Coronary artery (tissue), 2 donors: ENCODE data around the gene MAP3K5.

Source experiments
- DNase-seq: peaks from one replicate; pipeline ENCODE4 v3.0.0-alpha.2; 2017; ENCODE audit warnings: low spot score
- H3K27ac ChIP-seq, 2 donors: fragments of 200-600 bp; sonication (generic); one replicate each; pipeline ENCODE4 v1.5.1; 2016 to 2019
- H3K4me3 ChIP-seq: fragments of 200-600 bp; sonication (generic); 2 replicates; pipeline ENCODE4 v1.5.1; 2016; ENCODE audit warnings: mild to moderate bottlenecking, moderate library complexity
- CTCF ChIP-seq: fragments of 200-600 bp; sonication (generic); IDR thresholded peaks from one replicate; pipeline ENCODE4 v1.5.1; 2019; ENCODE audit warnings: antibody characterized with exemption

The MAP3K5 gene

DNA sequence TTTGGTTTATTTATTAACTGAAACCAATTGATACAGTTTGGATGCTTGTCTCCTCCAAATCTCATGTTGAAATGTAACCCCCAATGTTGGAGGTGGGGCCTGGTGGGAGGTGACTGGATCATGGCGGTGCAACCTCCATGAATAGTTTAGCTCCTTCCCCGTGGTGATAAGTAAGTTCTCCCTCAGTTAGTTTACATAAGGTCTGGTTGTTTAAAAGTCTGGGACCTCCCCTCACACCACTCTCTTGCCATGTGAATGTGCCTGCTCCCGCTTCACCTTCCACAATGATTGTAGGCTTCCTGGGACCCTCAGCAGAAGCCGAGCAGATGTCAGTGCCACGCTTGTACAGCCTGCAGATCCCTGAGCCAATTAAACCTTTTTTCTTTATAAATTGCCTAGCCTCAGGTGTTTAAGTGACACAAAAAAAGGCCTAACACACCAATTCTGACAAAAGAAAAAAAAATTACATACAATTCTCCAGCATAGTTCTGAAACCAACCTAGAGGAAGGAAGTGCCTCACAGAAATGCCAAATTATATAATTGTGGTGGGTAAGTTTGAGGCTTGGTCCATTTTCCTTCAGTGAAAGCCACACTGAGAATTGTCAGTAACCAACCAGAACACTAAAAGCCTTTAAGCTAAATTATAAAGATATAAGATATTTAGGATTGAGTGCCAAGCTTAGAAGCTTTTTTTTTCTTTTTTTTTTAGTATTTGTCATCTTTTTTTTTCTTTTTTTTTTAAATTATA lies 257.1 kb downstream of the MAP3K5 start:
- H3K27ac ChIP-seq = no peak overlapping the region
- no peak for DNase-seq
- no peak overlapping the region for H3K4me3 ChIP-seq
- no peak for TF ChIP-seq CTCF

DNA sequence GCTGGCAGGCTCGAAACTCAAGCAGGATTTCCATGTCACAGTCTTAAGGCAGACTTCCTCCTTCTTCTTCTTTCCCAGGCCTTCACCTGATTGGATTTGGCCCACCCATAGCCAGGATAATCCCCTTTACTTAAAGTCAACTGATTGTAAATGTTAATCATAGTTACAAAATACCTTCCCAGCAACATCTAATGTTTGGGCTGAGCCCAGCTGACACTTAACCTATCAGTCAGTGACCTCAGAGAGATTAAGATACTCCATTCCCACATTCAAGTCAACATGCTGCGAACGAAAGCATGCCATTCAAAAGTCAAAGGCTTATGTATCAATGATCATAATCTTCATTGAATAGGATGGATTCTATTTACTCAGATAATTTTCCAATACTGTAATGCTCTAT lies 258.0 kb downstream of the MAP3K5 start:
- no peak for DNase-seq
- no peak overlapping the region for H3K27ac ChIP-seq
- H3K4me3 ChIP-seq = no peak overlapping the region

GRCh38 chr6:136533487-136533886 lies 258.8 kb downstream of the MAP3K5 start:
- no peak overlapping the region for H3K27ac ChIP-seq
- H3K4me3 ChIP-seq = no peak overlapping the region
- TF ChIP-seq CTCF = no peak
- DNase-seq = no peak

More for the DNA sequence above, 258.0 kb downstream of the MAP3K5 start:
- no peak for TF ChIP-seq CTCF

DNA sequence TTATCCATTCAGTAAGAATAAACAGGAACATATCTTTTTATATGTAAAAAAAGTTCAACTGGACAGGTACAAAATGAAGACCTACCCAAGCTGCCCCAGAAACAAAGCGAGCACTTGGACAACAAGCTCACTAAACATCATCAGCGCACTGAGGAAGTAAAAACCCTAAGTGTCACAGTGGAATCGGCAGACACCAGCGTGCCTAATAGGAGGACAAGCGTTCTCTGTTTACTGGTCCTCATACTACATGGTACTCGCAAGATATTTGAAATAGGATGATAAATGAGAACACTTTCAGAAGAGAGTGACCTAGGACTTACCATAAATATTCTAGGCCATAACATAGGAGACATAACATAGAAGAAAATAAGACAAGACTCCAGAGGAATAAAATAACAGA lies 260.2 kb downstream of the MAP3K5 start:
- DNase-seq = no peak
- no peak for TF ChIP-seq CTCF
- Histone ChIP-seq H3K27ac (no peak overlapping the region), H3K4me3 (no peak overlapping the region)

- H3K4me3 ChIP-seq = no peak overlapping the region
- TF ChIP-seq CTCF = no peak
- no peak overlapping the region for H3K27ac ChIP-seq
- DNase-seq = no peak
These were observed 262.6 kb downstream of the MAP3K5 start for GRCh38 chr6:136529710-136530109.

- no peak for TF ChIP-seq CTCF
- Histone ChIP-seq H3K27ac (no peak overlapping the region), H3K4me3 (no peak overlapping the region)
- DNase-seq = no peak
These were observed 263.8 kb downstream of the MAP3K5 start for GRCh38 chr6:136528477-136528876.

DNA sequence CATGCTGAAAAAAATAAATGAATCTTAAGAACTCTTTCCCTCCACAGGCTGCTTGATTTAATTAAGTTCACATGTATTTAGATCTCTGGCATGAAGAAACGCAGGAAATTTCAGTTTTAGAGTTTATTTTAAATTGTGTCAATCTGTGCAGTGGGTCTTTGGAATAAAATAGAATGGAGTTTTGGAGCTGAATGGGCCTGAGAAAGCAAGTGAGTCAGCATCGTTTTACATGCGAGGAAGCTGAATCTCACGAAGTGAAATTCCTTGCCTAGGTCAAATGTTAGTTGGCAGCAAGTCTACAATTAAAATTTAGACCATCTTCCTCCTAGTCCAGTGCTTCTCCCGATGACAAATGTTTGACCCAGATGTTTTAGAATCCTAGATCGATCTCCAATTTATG lies 264.4 kb downstream of the MAP3K5 start:
- no peak overlapping the region for H3K27ac ChIP-seq
- TF ChIP-seq CTCF = no peak
- H3K4me3 ChIP-seq = no peak overlapping the region
- no peak for DNase-seq
